Measurements from ENCODE around the gene DPP10.

DNA sequence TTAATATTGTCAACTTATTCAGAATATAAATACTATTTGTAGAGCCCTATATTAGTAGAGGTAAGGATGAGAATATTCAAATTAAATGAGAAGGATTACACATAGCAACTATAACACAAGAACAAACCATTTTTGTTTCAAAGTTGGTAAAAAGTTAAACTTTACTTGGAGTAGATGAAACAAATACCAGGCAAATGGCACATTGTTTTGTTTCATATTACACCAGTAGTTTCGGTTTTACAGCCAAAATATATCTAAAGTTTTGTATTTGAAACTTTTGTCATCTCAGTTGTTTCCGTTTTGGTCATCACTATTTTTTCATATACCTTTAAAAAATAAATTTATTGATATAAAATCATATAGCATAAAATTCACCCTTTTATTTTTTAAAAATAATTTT, 1039.4 kb downstream of the DPP10 start:
- TF ChIP-seq, protein P1, sequence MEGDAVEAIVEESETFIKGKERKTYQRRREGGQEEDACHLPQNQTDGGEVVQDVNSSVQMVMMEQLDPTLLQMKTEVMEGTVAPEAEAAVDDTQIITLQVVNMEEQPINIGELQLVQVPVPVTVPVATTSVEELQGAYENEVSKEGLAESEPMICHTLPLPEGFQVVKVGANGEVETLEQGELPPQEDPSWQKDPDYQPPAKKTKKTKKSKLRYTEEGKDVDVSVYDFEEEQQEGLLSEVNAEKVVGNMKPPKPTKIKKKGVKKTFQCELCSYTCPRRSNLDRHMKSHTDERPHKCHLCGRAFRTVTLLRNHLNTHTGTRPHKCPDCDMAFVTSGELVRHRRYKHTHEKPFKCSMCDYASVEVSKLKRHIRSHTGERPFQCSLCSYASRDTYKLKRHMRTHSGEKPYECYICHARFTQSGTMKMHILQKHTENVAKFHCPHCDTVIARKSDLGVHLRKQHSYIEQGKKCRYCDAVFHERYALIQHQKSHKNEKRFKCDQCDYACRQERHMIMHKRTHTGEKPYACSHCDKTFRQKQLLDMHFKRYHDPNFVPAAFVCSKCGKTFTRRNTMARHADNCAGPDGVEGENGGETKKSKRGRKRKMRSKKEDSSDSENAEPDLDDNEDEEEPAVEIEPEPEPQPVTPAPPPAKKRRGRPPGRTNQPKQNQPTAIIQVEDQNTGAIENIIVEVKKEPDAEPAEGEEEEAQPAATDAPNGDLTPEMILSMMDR (IDR thresholded peaks at IDR 0.05), result no peak
- TF ChIP-seq POLR2AphosphoS5 (IDR thresholded peaks at IDR 0.05), result no peak
